Epithelial cell of esophagus (primary cell): ENCODE results near the gene PLA2G4F.

Experiments
- DNase-seq: peaks from one replicate; pipeline ENCODE4 v3.0.0; 2010; ENCODE audit warnings: low read depth
- H3K4me3 ChIP-seq: 2 replicates; pipeline ENCODE4 v1.5.1; 2011; ENCODE audit warnings: mild to moderate bottlenecking, low read length, control low read depth
- TF ChIP-seq, protein P1 (sequence below): IDR thresholded peaks from 2 replicates; pipeline ENCODE4 v1.5.1; 2011; ENCODE audit warnings: low read depth, mild to moderate bottlenecking, low read length, control low read depth, inconsistent platforms; ENCODE audit not compliant: insufficient read depth; ENCODE audit errors: missing control alignments

PLA2G4F gene

DNA sequence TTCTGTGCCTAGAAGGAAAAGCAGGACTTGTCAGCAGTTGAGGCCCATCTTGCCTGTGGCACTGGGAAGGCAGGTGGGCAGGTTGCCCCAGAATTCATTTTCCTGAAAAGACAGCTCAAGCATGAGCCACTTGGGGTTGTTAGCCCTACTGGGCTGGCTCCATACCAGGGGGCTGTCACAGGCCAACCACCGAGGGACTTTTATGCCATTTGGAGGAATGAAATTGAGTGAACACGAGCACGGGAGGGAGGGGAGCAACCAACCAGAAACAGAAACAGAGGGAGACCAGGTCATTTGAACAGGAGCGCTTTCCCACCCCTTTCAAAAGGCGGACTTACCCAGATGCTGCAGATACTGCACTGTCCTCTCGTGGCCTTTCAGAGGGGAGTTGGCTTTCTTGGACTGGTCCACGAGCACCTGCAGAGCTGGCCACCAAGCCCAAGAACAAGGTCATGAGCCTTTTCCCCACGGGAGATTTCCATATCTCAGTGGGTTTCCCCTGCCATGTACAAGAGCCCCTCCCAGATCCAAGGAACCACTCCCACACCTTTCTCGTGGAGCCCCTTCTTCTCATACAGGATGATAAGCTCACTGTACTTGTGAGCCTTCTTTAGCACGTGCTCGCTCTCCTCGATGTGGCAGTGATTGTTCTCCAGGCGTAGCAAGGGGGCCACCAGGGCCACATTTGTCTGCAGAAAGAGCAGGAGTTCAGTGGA lies 9.9 kb upstream of the PLA2G4F start:
- DNase-seq = no peak
- TF ChIP-seq, protein P1, sequence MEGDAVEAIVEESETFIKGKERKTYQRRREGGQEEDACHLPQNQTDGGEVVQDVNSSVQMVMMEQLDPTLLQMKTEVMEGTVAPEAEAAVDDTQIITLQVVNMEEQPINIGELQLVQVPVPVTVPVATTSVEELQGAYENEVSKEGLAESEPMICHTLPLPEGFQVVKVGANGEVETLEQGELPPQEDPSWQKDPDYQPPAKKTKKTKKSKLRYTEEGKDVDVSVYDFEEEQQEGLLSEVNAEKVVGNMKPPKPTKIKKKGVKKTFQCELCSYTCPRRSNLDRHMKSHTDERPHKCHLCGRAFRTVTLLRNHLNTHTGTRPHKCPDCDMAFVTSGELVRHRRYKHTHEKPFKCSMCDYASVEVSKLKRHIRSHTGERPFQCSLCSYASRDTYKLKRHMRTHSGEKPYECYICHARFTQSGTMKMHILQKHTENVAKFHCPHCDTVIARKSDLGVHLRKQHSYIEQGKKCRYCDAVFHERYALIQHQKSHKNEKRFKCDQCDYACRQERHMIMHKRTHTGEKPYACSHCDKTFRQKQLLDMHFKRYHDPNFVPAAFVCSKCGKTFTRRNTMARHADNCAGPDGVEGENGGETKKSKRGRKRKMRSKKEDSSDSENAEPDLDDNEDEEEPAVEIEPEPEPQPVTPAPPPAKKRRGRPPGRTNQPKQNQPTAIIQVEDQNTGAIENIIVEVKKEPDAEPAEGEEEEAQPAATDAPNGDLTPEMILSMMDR = no peak
- no peak overlapping the region for H3K4me3 ChIP-seq

DNA sequence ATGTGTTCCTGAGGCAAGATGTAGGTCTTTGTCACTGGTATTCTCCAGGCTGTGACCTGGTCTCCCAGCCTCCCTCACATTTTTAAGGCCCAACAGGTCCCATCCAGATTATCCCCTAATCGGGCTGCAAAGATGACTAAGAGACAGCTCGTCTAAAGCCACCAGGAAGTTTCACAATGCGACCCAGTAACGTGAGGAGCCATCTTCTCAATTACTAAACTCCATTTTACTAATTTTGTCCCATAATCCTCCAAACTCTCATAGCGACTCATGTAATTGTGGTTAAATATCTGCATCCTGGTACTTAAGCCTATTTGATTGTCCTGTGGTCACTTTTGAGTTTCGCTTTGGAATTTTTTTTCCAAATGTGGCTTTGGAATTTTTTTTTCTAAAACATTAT lies 8.7 kb upstream of the PLA2G4F start:
- no peak overlapping the region for H3K4me3 ChIP-seq
- TF ChIP-seq, protein P1 = no peak
- DNase-seq = no peak

DNA sequence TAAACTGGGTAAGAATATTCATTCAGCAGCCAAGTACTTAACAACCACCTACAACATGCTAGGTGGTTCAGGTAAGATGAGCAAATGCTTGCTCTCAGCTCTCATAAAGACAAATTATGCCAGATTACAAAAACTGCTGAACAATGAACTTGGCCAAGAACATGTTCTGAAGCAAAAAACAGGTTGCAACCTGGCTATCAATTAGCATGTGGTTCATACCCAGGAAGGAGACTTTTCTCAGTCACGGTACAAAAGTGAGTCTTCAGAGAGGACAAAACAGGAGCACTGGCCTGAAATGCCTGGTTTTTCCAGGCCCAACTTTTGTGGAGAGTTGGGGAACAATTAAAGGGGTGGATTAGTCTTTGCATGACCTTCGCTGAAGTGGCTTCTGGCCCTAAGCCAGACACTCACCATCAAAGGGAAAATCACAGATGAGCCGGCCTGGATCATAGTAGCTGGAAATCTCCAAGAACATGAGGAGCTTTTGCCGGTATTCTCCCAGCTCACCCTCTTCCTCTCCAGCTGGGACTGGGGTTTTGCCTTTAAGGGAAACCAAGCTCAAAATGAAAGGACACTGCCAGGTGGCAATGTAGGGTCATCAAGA lies 7.6 kb upstream of the PLA2G4F start:
- no peak overlapping the region for H3K4me3 ChIP-seq
- peak; percentile 56 for DNase-seq
- TF ChIP-seq, protein P1 = no peak

DNA sequence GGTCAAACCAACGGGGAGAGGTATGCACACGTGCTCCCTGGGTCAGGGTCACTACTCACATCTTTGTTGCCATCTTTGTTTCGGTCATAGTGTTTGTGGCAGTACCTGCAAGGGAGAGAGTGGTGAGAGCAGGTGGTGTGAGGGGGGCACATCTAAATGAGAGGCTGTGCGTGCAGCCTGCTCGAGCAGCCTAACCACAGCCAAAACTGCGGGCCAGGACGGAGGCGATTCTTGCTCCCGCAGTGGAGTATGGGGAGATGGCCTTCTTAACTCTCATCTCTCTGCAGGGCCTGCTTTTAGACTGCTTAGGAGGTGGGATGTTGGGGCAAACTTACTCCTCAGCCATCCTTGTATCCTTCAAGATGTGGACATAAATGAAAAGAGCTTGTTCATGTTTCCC lies 6.9 kb upstream of the PLA2G4F start:
- no peak overlapping the region for H3K4me3 ChIP-seq
- TF ChIP-seq, protein P1 = no peak
- no peak for DNase-seq

DNA sequence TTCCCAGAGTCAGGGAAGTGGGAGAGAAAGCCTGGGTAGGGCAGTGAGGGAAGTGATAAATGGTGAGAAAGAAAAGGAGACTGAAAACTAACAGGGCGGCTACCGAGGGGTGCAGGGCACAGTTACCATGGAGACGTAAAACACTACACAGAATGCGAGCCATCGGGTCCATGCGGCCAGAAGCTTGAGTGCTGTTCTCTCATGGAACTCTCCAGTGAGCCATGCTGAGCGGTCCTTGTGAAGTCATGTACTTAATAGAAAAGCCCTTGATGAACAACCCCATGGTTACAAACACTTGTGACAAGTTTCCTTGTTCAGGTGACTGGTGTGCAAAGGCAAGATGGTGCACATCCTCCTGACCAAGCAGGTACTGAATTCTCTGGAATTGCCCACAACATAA lies 3.7 kb upstream of the PLA2G4F start:
- TF ChIP-seq, protein P1 = no peak
- no peak overlapping the region for H3K4me3 ChIP-seq
- no peak for DNase-seq

DNA sequence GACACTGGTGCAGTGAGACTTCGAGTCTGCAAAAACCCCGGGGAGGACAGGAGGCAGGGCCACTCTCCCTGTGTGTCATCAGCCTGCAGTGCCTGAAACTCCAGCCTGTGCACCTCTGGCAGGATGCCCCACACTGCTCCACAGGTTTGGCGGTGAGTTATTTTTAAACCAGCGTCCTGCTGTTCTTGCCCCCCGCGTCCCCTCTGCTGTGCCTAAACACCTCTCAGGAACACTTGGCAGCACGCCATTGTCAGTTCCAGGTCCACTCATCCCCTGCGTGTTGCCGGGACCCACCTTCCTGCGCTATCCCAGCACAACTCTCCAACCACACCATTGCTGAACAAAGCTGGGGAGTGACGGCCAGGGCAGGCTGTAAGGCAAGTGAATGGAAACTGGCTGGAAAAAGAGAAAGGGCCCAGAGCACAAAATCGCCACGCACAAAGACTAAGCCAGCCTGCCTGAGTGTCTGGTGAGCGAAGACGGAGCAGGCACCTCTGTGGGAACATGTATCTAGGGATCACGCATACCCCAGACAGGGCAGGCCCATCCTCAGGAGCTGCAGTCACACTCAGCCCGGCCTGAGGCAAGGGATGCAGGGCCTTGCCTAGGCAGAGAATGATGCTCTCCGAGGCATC lies 3.1 kb upstream of the PLA2G4F start:
- TF ChIP-seq, protein P1 = no peak
- DNase-seq = no peak

More for the DNA sequence above, 3.1 kb upstream of the PLA2G4F start:
- H3K4me3 ChIP-seq = no peak overlapping the region
